T-helper 17 cell (primary cell): ENCODE measurements around the gene CTAG1A. TPM values are rescaled to one million over a fixed set of nuclear protein-coding genes. Genes with fewer than 3 reads are reported as not detected.
"Not testable (repeated sequence)": the region's sequence is repeated elsewhere in the genome, so short reads cannot be mapped to it uniquely, and the experiment has no call there.

Experiments used
- ATAC-seq: fragments of 150-1000 bp; cut with Tn5 transposase; 2 replicates; pipeline ENCODE4 v1.10.0; 2021; ENCODE audit warnings: mild to moderate bottlenecking, moderate library complexity
- DNase-seq, 3 donors: peaks; one replicate each; pipeline versions ENCODE4 v3.0.0 to v3.0.0-alpha.2; 2020 to 2021
- H3K9me3 ChIP-seq: one replicate; pipeline ENCODE4 v1.7.0; 2013; ENCODE audit warnings: low read length, mild to moderate bottlenecking; ENCODE audit not compliant: control insufficient read depth, poor library complexity, severe bottlenecking
- H3K27ac Mint-ChIP-seq: one replicate; pipeline ENCODE4 v1.8.0; 2022; ENCODE audit warnings: mild to moderate bottlenecking, moderate library complexity, mixed read lengths
- H3K27me3 Mint-ChIP-seq: one replicate; pipeline ENCODE4 v1.8.0; 2022; ENCODE audit warnings: mixed read lengths
- H3K36me3 Mint-ChIP-seq: one replicate; pipeline ENCODE4 v1.8.0; 2022; ENCODE audit warnings: low read depth, mixed read lengths
- H3K4me1 Mint-ChIP-seq: one replicate; pipeline ENCODE4 v1.8.0; 2022; ENCODE audit warnings: mild to moderate bottlenecking, mixed read lengths
- H3K4me3 Mint-ChIP-seq: one replicate; pipeline ENCODE4 v1.8.0; 2022; ENCODE audit warnings: mild to moderate bottlenecking, moderate library complexity, mixed read lengths
- total RNA-seq, 4 donors: library from RNA in 2 of 4; stranded (reverse) in 2 of 4; gene quantifications; one replicate each; pipeline ENCODE4 v1.2.3 and lab custom pipeline; 2022 to 2026

Gene CTAG1A
- total RNA-seq, 2 donors from 2014 or later, result not detected

- peak overlapping the region; percentile 96 for H3K27ac Mint-ChIP-seq
- no peaks in the 10 kb centered on the region for H3K27me3 Mint-ChIP-seq
- H3K9me3 ChIP-seq, result no peaks in the 10 kb centered on the region
- ATAC-seq (no peak), DNase-seq (no peak)
- peaks cover 31% of the 10 kb centered on the region for H3K4me1 Mint-ChIP-seq
- no peaks in the 10 kb centered on the region for H3K36me3 Mint-ChIP-seq
- H3K4me3 Mint-ChIP-seq, result peak overlapping the region; percentile 98
These were observed 37.0 kb upstream of the CTAG1A start for GRCh38 chrX:154548028-154548316.

GRCh38 chrX:154549766-154550165 lies 35.2 kb upstream of the CTAG1A start:
- no peak for DNase-seq
- no peak for ATAC-seq
- Mint-ChIP-seq H3K4me1 (peaks cover 37% of the 10 kb centered on the region), H3K27me3 (no peaks in the 10 kb centered on the region), H3K4me3 (peak overlapping the region; percentile 39), H3K27ac (peak overlapping the region; percentile 96), H3K36me3 (peaks cover 2% of the 10 kb centered on the region)
- no peaks in the 10 kb centered on the region for H3K9me3 ChIP-seq

- not testable (repeated sequence) for H3K9me3 ChIP-seq
These were observed 32.7 kb upstream of the CTAG1A start for GRCh38 chrX:154552112-154552806.

GRCh38 chrX:154558060-154558690 lies 26.8 kb upstream of the CTAG1A start:
- H3K36me3 Mint-ChIP-seq, H3K9me3 ChIP-seq, H3K4me3 Mint-ChIP-seq, DNase-seq, H3K27me3 Mint-ChIP-seq, H3K27ac Mint-ChIP-seq, H3K4me1 Mint-ChIP-seq: not testable (repeated sequence)
- peak; percentile 79 for ATAC-seq

More at GRCh38 chrX:154552112-154552806, 32.7 kb upstream of the CTAG1A start:
- not testable (repeated sequence) for H3K27ac Mint-ChIP-seq, H3K36me3 Mint-ChIP-seq, H3K4me3 Mint-ChIP-seq, ATAC-seq, DNase-seq, H3K27me3 Mint-ChIP-seq
- peaks cover 34% of the 10 kb centered on the region for H3K4me1 Mint-ChIP-seq

- not testable (repeated sequence) for H3K4me1 Mint-ChIP-seq, H3K4me3 Mint-ChIP-seq, H3K27ac Mint-ChIP-seq, DNase-seq, H3K9me3 ChIP-seq, ATAC-seq, H3K36me3 Mint-ChIP-seq, H3K27me3 Mint-ChIP-seq
These were observed 26.0 kb upstream of the CTAG1A start for GRCh38 chrX:154558896-154559295.

GRCh38 chrX:154560326-154560725 lies 24.6 kb upstream of the CTAG1A start:
- ATAC-seq, H3K27me3 Mint-ChIP-seq, H3K4me1 Mint-ChIP-seq, H3K36me3 Mint-ChIP-seq, H3K9me3 ChIP-seq, H3K27ac Mint-ChIP-seq, DNase-seq, H3K4me3 Mint-ChIP-seq: not testable (repeated sequence)

GRCh38 chrX:154562295-154562694 lies 22.6 kb upstream of the CTAG1A start:
- H3K27me3 Mint-ChIP-seq, H3K4me3 Mint-ChIP-seq, H3K27ac Mint-ChIP-seq, H3K4me1 Mint-ChIP-seq, DNase-seq, ATAC-seq, H3K9me3 ChIP-seq, H3K36me3 Mint-ChIP-seq: not testable (repeated sequence)

GRCh38 chrX:154570361-154570760 lies 14.6 kb upstream of the CTAG1A start:
- H3K27ac Mint-ChIP-seq, ATAC-seq, H3K9me3 ChIP-seq, H3K36me3 Mint-ChIP-seq, H3K4me1 Mint-ChIP-seq, H3K27me3 Mint-ChIP-seq, H3K4me3 Mint-ChIP-seq, DNase-seq: not testable (repeated sequence)

- not testable (repeated sequence) for H3K36me3 Mint-ChIP-seq, ATAC-seq, H3K9me3 ChIP-seq, DNase-seq, H3K4me1 Mint-ChIP-seq, H3K27me3 Mint-ChIP-seq, H3K4me3 Mint-ChIP-seq, H3K27ac Mint-ChIP-seq
These were observed 11.9 kb upstream of the CTAG1A start for GRCh38 chrX:154573061-154573460.

- H3K27me3 Mint-ChIP-seq, H3K4me3 Mint-ChIP-seq, DNase-seq, H3K27ac Mint-ChIP-seq, H3K4me1 Mint-ChIP-seq, H3K36me3 Mint-ChIP-seq, H3K9me3 ChIP-seq: not testable (repeated sequence)
- peak; percentile 63 for ATAC-seq
These were observed 9.9 kb upstream of the CTAG1A start for GRCh38 chrX:154575076-154575475.

- not testable (repeated sequence) for H3K36me3 Mint-ChIP-seq, H3K27ac Mint-ChIP-seq, H3K9me3 ChIP-seq, H3K4me3 Mint-ChIP-seq, DNase-seq, H3K27me3 Mint-ChIP-seq, H3K4me1 Mint-ChIP-seq, ATAC-seq
These were observed 1.9 kb upstream of the CTAG1A start for GRCh38 chrX:154582994-154583393.

GRCh38 chrX:154590415-154590814 lies 5.5 kb downstream of the CTAG1A start:
- not testable (repeated sequence) for H3K27me3 Mint-ChIP-seq

GRCh38 chrX:154592505-154592904 lies 7.6 kb downstream of the CTAG1A start:
- ATAC-seq (no peak), DNase-seq (no peak)
- peaks cover 3% of the 10 kb centered on the region for H3K36me3 Mint-ChIP-seq
- no peaks in the 10 kb centered on the region for H3K9me3 ChIP-seq
- H3K4me1 Mint-ChIP-seq, result peaks cover 3% of the 10 kb centered on the region
- no peak overlapping the region for H3K4me3 Mint-ChIP-seq
- no peak overlapping the region for H3K27ac Mint-ChIP-seq
- H3K27me3 Mint-ChIP-seq, result no peaks in the 10 kb centered on the region

More at GRCh38 chrX:154590415-154590814, 5.5 kb downstream of the CTAG1A start:
- H3K4me1 Mint-ChIP-seq, DNase-seq, H3K4me3 Mint-ChIP-seq, ATAC-seq, H3K27ac Mint-ChIP-seq, H3K36me3 Mint-ChIP-seq, H3K9me3 ChIP-seq: not testable (repeated sequence)

- peaks cover 3% of the 10 kb centered on the region for H3K36me3 Mint-ChIP-seq
- no peak overlapping the region for H3K4me3 Mint-ChIP-seq
These were observed 8.3 kb downstream of the CTAG1A start for GRCh38 chrX:154593201-154593600.

More at GRCh38 chrX:154593201-154593600, 8.3 kb downstream of the CTAG1A start:
- no peaks in the 10 kb centered on the region for H3K27me3 Mint-ChIP-seq
- peaks cover 3% of the 10 kb centered on the region for H3K4me1 Mint-ChIP-seq
- ATAC-seq, result no peak
- no peak for DNase-seq
- H3K9me3 ChIP-seq, result no peaks in the 10 kb centered on the region
- H3K27ac Mint-ChIP-seq, result no peak overlapping the region
